ENCODE measurements around the gene LRRC47.

The LRRC47 gene

GRCh38 chr1:3776231-3776961, 19.9 kb downstream of the LRRC47 start:
- peaks cover 23% of the 10 kb centered on the region for H3K36me3 Mint-ChIP-seq (ENCODE audit: low read depth)
- peaks cover 2% of the 10 kb centered on the region for H3K27me3 Mint-ChIP-seq (ENCODE audit: low read depth)

GRCh38 chr1:3775490-3776230, 20.6 kb downstream of the LRRC47 start:
- no peaks in the 10 kb centered on the region for H3K9me3 Mint-ChIP-seq
- peaks cover 8% of the 10 kb centered on the region for H3K27me3 Mint-ChIP-seq (ENCODE audit: low read depth)
- H3K27ac Mint-ChIP-seq, result peak overlapping the region in 2 of 3 experiments; percentile 88 to 89
- peaks cover 16% of the 10 kb centered on the region for H3K36me3 Mint-ChIP-seq (ENCODE audit: low read depth)
- H3K4me3 Mint-ChIP-seq, result peak overlapping the region in 2 of 3 experiments; percentile 64 to 75
- peak in 1 of 3 experiments; percentile 20 for TF ChIP-seq CTCF (IDR thresholded peaks at IDR 0.05; ENCODE audit: unreplicated experiment in 3 of 3)
- peaks cover 14% of the 10 kb centered on the region for H3K4me1 Mint-ChIP-seq

More at GRCh38 chr1:3776231-3776961, 19.9 kb downstream of the LRRC47 start:
- Mint-ChIP-seq H3K4me3 (peak overlapping the region in 1 of 3 experiments; percentile 59), H3K9me3 (no peaks in the 10 kb centered on the region), H3K4me1 (peaks cover 11% of the 10 kb centered on the region), H3K27ac (no peak overlapping the region)
- TF ChIP-seq CTCF (IDR thresholded peaks at IDR 0.05; ENCODE audit: unreplicated experiment in 3 of 3), result no peak

- Mint-ChIP-seq H3K27ac (peak overlapping the region in 2 of 3 experiments; percentile 88 to 89), H3K27me3 (ENCODE audit: low read depth) (peaks cover 8% of the 10 kb centered on the region), H3K9me3 (no peaks in the 10 kb centered on the region), H3K4me3 (peak overlapping the region; percentile 61 to 75 (median 64)), H3K4me1 (peaks cover 16% of the 10 kb centered on the region), H3K36me3 (ENCODE audit: low read depth) (peaks cover 9% of the 10 kb centered on the region)
- TF ChIP-seq CTCF (IDR thresholded peaks at IDR 0.05; ENCODE audit: unreplicated experiment in 3 of 3), result no peak
These were observed 21.3 kb downstream of the LRRC47 start for GRCh38 chr1:3774946-3775489.

GRCh38 chr1:3774276-3774945, 21.9 kb downstream of the LRRC47 start:
- no peak for TF ChIP-seq CTCF (IDR thresholded peaks at IDR 0.05; ENCODE audit: unreplicated experiment in 3 of 3)
- H3K4me3 Mint-ChIP-seq, result no peak overlapping the region
- peaks cover 3% of the 10 kb centered on the region for H3K36me3 Mint-ChIP-seq (ENCODE audit: low read depth)
- H3K9me3 Mint-ChIP-seq, result no peaks in the 10 kb centered on the region
- peaks cover 16% of the 10 kb centered on the region for H3K4me1 Mint-ChIP-seq
- H3K27ac Mint-ChIP-seq, result no peak overlapping the region
- H3K27me3 Mint-ChIP-seq (ENCODE audit: low read depth), result peaks cover 8% of the 10 kb centered on the region

GRCh38 chr1:3773572-3774275, 22.6 kb downstream of the LRRC47 start:
- Mint-ChIP-seq H3K27ac (peak overlapping the region; percentile 39 to 59 (median 48)), H3K36me3 (ENCODE audit: low read depth) (no peaks in the 10 kb centered on the region), H3K9me3 (no peaks in the 10 kb centered on the region), H3K27me3 (ENCODE audit: low read depth) (peaks cover 8% of the 10 kb centered on the region), H3K4me1 (peaks cover 16% of the 10 kb centered on the region), H3K4me3 (peak overlapping the region; percentile 54 to 71 (median 69))
- TF ChIP-seq CTCF (IDR thresholded peaks at IDR 0.05; ENCODE audit: unreplicated experiment in 3 of 3), result no peak

Data from nephron (organoid).